MCF 10A (cell line): ENCODE results near the gene IMMP1L. TPM values are rescaled to one million over a fixed set of nuclear protein-coding genes. Genes with fewer than 3 reads are reported as not detected.

Experiments used
- BruUV-seq: library from RNA; stranded (reverse); fragments of 400-500 nt; replicated peaks from 2 replicates; lab custom pipeline; 2021; lab: Mats Ljungman, UMichigan
- CTCF ChIA-PET: fragments of 300-600 bp; sonication (Branson Sonifier 250); formaldehyde crosslinking; extraction: SDS; loops from one replicate; lab custom pipeline; 2021; ENCODE audit warnings: antibody characterized with exemption, inconsistent platforms; lab: Yijun Ruan, JAX
- POLR2A ChIA-PET: fragments of 300-600, 350-650 bp; sonication (Branson Sonifier 250); formaldehyde crosslinking; extraction: SDS; loops from one replicate; lab custom pipeline; 2020; ENCODE audit warnings: antibody characterized with exemption, inconsistent platforms; lab: Yijun Ruan, JAX
- DNase-seq: peaks from one replicate; pipeline ENCODE4 v3.0.0-alpha.2; 2018; ENCODE audit not compliant: unreplicated experiment
- H3K27ac Mint-ChIP-seq: one replicate; pipeline ENCODE4 v1.8.0; 2022; ENCODE audit warnings: mild to moderate bottlenecking, low read depth, mixed read lengths; ENCODE audit not compliant: unreplicated experiment
- H3K27me3 Mint-ChIP-seq: one replicate; pipeline ENCODE4 v1.8.0; 2022; ENCODE audit warnings: mixed read lengths; ENCODE audit not compliant: insufficient read depth, unreplicated experiment
- H3K36me3 Mint-ChIP-seq: one replicate; pipeline ENCODE4 v1.8.0; 2022; ENCODE audit warnings: mild to moderate bottlenecking, moderate library complexity, mixed read lengths; ENCODE audit not compliant: insufficient read depth, unreplicated experiment
- H3K4me1 Mint-ChIP-seq: one replicate; pipeline ENCODE4 v1.8.0; 2022; ENCODE audit warnings: mixed read lengths; ENCODE audit not compliant: insufficient read depth, unreplicated experiment
- H3K4me3 Mint-ChIP-seq: one replicate; pipeline ENCODE4 v1.8.0; 2022; ENCODE audit warnings: mild to moderate bottlenecking, moderate library complexity, mixed read lengths; ENCODE audit not compliant: unreplicated experiment
- H3K9me3 Mint-ChIP-seq: one replicate; pipeline ENCODE4 v1.8.0; 2022; ENCODE audit warnings: mixed read lengths; ENCODE audit not compliant: unreplicated experiment
- intact Hi-C: fragments of 100-400 bp; cut with micrococcal nuclease; formaldehyde crosslinking; loops from 2 replicates; pipeline ENCODE4 v1.14.1; 2022
- total RNA-seq: library from RNA; stranded (reverse); gene quantifications from 2 replicates; pipeline ENCODE4 v1.2.3, GENCODE V29; 2022
- TF ChIP-seq, protein P1 (sequence below): fragments of 200-600 bp; IDR thresholded peaks from one replicate; pipeline ENCODE4 v1.8.0; 2022; ENCODE audit warnings: antibody characterized with exemption, mild to moderate bottlenecking; ENCODE audit not compliant: unreplicated experiment

IMMP1L gene
- total RNA-seq, 1 experiment from 2014 or later: 32.2 TPM

DNA sequence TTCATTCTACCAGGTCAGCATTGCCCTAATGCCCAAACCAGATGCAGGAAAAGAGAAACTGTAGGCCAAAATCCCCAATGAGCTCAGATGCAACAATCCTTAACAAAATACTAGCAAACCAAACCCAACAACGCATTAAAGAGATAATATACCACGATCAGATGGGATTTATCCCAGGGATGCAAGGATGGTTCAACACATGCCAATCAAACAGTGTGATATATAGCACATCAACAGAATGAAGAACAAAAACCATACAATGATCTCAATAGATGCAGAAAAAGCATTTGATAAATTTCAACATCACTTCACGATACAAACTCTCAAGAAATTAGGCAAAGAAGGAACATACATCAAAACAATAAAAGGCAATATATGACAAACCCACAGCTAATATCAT is 45.0 kb downstream of the IMMP1L start:
- intact Hi-C loops: no loop called here
- H3K36me3 Mint-ChIP-seq: no peaks in the 10 kb centered on the region
- H3K27ac Mint-ChIP-seq: no peak overlapping the region
- POLR2A ChIA-PET: no interaction called here
- CTCF ChIA-PET: interaction anchor here (0.6 to 0.8 kb wide), 4 partner anchors 11 to 236 kb away, joined by 3 read pairs; no protein-coding TSS in a partner anchor
- H3K27me3 Mint-ChIP-seq: no peaks in the 10 kb centered on the region
- H3K4me3 Mint-ChIP-seq: no peak overlapping the region
- H3K4me1 Mint-ChIP-seq: no peaks in the 10 kb centered on the region
- H3K9me3 Mint-ChIP-seq: peaks cover 7% of the 10 kb centered on the region
- BruUV-seq: no TSS peak
- no peak for DNase-seq
- TF ChIP-seq, protein P1, sequence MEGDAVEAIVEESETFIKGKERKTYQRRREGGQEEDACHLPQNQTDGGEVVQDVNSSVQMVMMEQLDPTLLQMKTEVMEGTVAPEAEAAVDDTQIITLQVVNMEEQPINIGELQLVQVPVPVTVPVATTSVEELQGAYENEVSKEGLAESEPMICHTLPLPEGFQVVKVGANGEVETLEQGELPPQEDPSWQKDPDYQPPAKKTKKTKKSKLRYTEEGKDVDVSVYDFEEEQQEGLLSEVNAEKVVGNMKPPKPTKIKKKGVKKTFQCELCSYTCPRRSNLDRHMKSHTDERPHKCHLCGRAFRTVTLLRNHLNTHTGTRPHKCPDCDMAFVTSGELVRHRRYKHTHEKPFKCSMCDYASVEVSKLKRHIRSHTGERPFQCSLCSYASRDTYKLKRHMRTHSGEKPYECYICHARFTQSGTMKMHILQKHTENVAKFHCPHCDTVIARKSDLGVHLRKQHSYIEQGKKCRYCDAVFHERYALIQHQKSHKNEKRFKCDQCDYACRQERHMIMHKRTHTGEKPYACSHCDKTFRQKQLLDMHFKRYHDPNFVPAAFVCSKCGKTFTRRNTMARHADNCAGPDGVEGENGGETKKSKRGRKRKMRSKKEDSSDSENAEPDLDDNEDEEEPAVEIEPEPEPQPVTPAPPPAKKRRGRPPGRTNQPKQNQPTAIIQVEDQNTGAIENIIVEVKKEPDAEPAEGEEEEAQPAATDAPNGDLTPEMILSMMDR: no peak

DNA sequence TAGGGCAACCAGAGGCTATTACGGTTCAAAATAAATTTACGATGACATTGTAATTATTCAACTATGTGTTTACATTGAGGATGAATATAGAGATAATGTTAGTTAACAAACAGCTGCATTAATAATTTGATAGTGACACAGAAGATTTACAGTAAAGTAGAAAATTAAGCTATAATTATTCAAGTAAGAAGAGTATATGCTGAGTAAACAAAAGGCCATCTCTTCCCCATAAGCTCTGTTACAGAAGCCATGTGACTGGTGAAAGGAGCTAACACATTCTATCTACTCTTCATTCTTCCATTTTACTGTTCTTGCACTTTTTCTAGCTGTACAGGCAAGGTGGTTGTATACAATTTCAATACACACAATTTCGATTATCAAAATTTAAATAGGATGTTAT is 54.2 kb downstream of the IMMP1L start:
- Mint-ChIP-seq H3K27ac (no peak overlapping the region), H3K36me3 (peaks cover 5% of the 10 kb centered on the region), H3K27me3 (no peaks in the 10 kb centered on the region), H3K9me3 (peaks cover 10% of the 10 kb centered on the region), H3K4me3 (no peak overlapping the region), H3K4me1 (no peaks in the 10 kb centered on the region)
- POLR2A ChIA-PET: no interaction called here
- BruUV-seq: no TSS peak
- TF ChIP-seq, protein P1: no peak
- DNase-seq: no peak
- intact Hi-C loops: no loop called here
- CTCF ChIA-PET: no interaction called here

- intact Hi-C loops: no loop called here
- H3K4me1 Mint-ChIP-seq: peaks cover 9% of the 10 kb centered on the region
- ChIA-PET POLR2A (interaction anchor here (0.6 kb wide), 1 partner anchor 1679 kb away, joined by 3 read pairs; no protein-coding TSS in a partner anchor), CTCF (interaction anchor here (0.6 kb wide), 1 partner anchor 874 kb away, joined by 3 read pairs; no protein-coding TSS in a partner anchor)
- BruUV-seq: no TSS peak
- H3K27me3 Mint-ChIP-seq: no peaks in the 10 kb centered on the region
- H3K4me3 Mint-ChIP-seq: no peak overlapping the region
- peaks cover 10% of the 10 kb centered on the region for H3K9me3 Mint-ChIP-seq
- TF ChIP-seq, protein P1: no peak
- H3K36me3 Mint-ChIP-seq: peaks cover 5% of the 10 kb centered on the region
- no peak for DNase-seq
- no peak overlapping the region for H3K27ac Mint-ChIP-seq
Observed at GRCh38 chr11:31450841-31451240, 58.6 kb downstream of the IMMP1L start.

DNA sequence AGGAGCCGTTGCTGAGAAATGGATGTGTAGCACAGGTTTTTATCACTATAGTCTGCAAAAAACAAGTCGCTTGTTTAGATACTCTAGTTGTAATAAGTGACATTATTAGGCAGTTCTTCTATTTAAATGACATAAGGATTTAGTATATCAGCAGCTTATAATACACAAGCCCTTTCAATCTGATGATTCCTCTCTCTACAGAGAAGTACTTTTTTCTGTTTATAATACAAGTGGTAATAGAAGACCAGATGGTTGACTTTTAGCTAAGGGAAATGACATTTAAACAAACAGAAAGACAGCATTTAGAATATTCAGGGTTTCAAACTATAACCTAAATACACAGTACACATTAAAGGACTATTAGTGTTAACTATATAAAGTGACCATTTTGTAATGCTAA is 60.4 kb downstream of the IMMP1L start:
- ChIA-PET POLR2A (interaction anchor here (0.6 to 0.7 kb wide), 2 partner anchors 11 to 59 kb away, joined by 3 to 4 read pairs; no protein-coding TSS in a partner anchor), CTCF (interaction anchor here (0.6 to 0.7 kb wide), 3 partner anchors 17 to 68 kb away, joined by 3 read pairs; no protein-coding TSS in a partner anchor)
- DNase-seq: no peak
- Mint-ChIP-seq H3K4me3 (no peak overlapping the region), H3K27ac (no peak overlapping the region), H3K36me3 (peaks cover 9% of the 10 kb centered on the region), H3K9me3 (peaks cover 10% of the 10 kb centered on the region), H3K4me1 (peaks cover 10% of the 10 kb centered on the region), H3K27me3 (no peaks in the 10 kb centered on the region)
- TF ChIP-seq, protein P1: no peak
- intact Hi-C loops: no loop called here
- no TSS peak for BruUV-seq
